ENCODE measurements around the gene TRAT1. TPM values are rescaled to one million over a fixed set of nuclear protein-coding genes. Genes with fewer than 3 reads are reported as not detected.

TRAT1 gene
- total RNA-seq, 1 experiment from 2014 or later = not detected

GRCh38 chr3:108863799-108864135, 41.2 kb downstream of the TRAT1 start:
- Histone ChIP-seq H3K27ac (ENCODE audit: low read length) (peak overlapping the region; percentile 72), H3K9ac (ENCODE audit: low read length) (no peak overlapping the region), H3K9me2 (replicated peaks; ENCODE audit: low read length) (no peaks in the 10 kb centered on the region), H3K9me3 (ENCODE audit: low read length) (no peaks in the 10 kb centered on the region), H3K4me1 (ENCODE audit: insufficient read depth, low read length) (peaks cover 18% of the 10 kb centered on the region), H3K4me2 (ENCODE audit: low read length) (peak overlapping the region; percentile 62), H3K36me3 (ENCODE audit: low read depth, low read length) (no peaks in the 10 kb centered on the region), H3F3A (ENCODE audit: low read length, unreplicated experiment) (peaks cover 6% of the 10 kb centered on the region), H3K4me3 (ENCODE audit: low read length) (no peak overlapping the region), H4K20me1 (ENCODE audit: low read length) (no peaks in the 10 kb centered on the region), H3K27me3 (ENCODE audit: low read length) (peaks cover 10% of the 10 kb centered on the region; the same call in 1 of the 2 replicates), H2AFZ (ENCODE audit: low read length) (0 out of 2 replicates have a peak overlapping the region, but pooled peaks have one; percentile 25), H3K79me2 (ENCODE audit: low read length) (no peaks in the 10 kb centered on the region)
- no TSS peak for BruUV-seq (replicated peaks)
- TF ChIP-seq EZH2 (IDR thresholded peaks at IDR 0.05; ENCODE audit: low read length, unreplicated experiment) = no peak
- TF ChIP-seq, protein P1, sequence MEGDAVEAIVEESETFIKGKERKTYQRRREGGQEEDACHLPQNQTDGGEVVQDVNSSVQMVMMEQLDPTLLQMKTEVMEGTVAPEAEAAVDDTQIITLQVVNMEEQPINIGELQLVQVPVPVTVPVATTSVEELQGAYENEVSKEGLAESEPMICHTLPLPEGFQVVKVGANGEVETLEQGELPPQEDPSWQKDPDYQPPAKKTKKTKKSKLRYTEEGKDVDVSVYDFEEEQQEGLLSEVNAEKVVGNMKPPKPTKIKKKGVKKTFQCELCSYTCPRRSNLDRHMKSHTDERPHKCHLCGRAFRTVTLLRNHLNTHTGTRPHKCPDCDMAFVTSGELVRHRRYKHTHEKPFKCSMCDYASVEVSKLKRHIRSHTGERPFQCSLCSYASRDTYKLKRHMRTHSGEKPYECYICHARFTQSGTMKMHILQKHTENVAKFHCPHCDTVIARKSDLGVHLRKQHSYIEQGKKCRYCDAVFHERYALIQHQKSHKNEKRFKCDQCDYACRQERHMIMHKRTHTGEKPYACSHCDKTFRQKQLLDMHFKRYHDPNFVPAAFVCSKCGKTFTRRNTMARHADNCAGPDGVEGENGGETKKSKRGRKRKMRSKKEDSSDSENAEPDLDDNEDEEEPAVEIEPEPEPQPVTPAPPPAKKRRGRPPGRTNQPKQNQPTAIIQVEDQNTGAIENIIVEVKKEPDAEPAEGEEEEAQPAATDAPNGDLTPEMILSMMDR (conservative IDR thresholded peaks at IDR 0.05; ENCODE audit: low read depth, low read length) = no peak
- no peak for TF ChIP-seq EZH2phosphoT487 (IDR thresholded peaks at IDR 0.05; ENCODE audit: borderline replicate concordance, low read length)
- ChIA-PET POLR2A (ENCODE audit: unreplicated experiment) (no interaction called here), CTCF (no interaction called here)
- peak; percentile 35; the same call in 1 of the 2 replicates for ATAC-seq
- DNase-seq = no peak
- intact Hi-C loops (cut with micrococcal nuclease) = no loop called here

DNA sequence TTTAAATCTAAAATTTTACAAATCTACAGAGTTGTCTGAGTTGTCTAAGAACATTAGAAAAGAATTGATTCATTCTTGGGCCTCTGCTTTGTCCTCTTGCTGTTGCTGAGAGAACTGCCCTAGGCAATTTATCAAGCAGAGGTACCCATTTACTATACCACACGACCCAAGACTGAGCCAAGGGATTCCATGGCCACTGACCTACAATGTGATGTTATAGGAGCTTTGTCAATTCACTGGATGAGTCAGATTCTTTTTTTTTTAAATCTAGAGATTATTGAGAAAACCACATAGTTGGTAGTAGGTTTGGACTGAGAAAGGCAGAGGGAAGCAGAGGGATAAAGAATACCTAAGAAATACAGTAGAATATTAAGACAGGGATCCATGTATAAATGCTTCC, 55.3 kb downstream of the TRAT1 start:
- Histone ChIP-seq H2AFZ (ENCODE audit: low read length) (no peak overlapping the region), H3K36me3 (ENCODE audit: low read depth, low read length) (no peaks in the 10 kb centered on the region), H3K9me3 (ENCODE audit: low read length) (no peaks in the 10 kb centered on the region), H3K4me2 (ENCODE audit: low read length) (no peak overlapping the region), H3K9ac (ENCODE audit: low read length) (no peak overlapping the region), H3K27ac (ENCODE audit: low read length) (no peak overlapping the region), H3K79me2 (ENCODE audit: low read length) (no peaks in the 10 kb centered on the region), H3K4me3 (ENCODE audit: low read length) (no peak overlapping the region), H3K4me1 (ENCODE audit: insufficient read depth, low read length) (no peaks in the 10 kb centered on the region), H4K20me1 (ENCODE audit: low read length) (no peaks in the 10 kb centered on the region), H3K9me2 (replicated peaks; ENCODE audit: low read length) (no peaks in the 10 kb centered on the region), H3K27me3 (ENCODE audit: low read length) (peaks cover 58% of the 10 kb centered on the region), H3F3A (ENCODE audit: low read length, unreplicated experiment) (no peaks in the 10 kb centered on the region)
- POLR2A ChIA-PET (ENCODE audit: unreplicated experiment) = no interaction called here
- no TSS peak for BruUV-seq (replicated peaks)
- intact Hi-C loops (cut with micrococcal nuclease) = no loop called here
- ATAC-seq = no peak
- no peak for DNase-seq
- TF ChIP-seq, protein P1 (conservative IDR thresholded peaks at IDR 0.05; ENCODE audit: low read depth, low read length) = no peak
- TF ChIP-seq EZH2 (IDR thresholded peaks at IDR 0.05; ENCODE audit: low read length, unreplicated experiment) (no peak), EZH2phosphoT487 (IDR thresholded peaks at IDR 0.05; ENCODE audit: borderline replicate concordance, low read length) (no peak)
- CTCF ChIA-PET = no interaction called here

DNA sequence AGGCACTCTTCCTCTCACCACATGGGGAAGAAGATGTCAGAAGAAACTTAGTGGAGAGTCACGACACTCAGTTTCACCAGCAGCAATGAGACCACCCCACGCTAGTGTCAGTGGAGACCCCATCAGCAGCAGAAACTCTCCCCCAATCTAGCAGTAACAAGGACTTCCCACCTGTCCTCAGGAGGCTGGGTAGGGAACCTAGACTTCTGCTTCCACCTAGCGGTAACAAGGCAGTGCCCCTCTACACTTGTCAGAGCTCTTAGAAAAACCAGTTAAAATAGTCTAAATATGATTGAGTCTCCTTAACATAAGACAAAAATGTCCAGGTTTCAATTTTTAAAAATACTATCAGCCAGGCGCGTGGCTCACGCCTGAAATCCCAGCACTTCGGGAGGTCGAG, 57.3 kb downstream of the TRAT1 start:
- Histone ChIP-seq H3K4me2 (ENCODE audit: low read length) (no peak overlapping the region), H3K27ac (ENCODE audit: low read length) (no peak overlapping the region), H3K9me3 (ENCODE audit: low read length) (no peaks in the 10 kb centered on the region), H2AFZ (ENCODE audit: low read length) (no peak overlapping the region), H3K27me3 (ENCODE audit: low read length) (peaks cover 61% of the 10 kb centered on the region), H4K20me1 (ENCODE audit: low read length) (no peaks in the 10 kb centered on the region), H3K9me2 (replicated peaks; ENCODE audit: low read length) (no peaks in the 10 kb centered on the region), H3K9ac (ENCODE audit: low read length) (no peak overlapping the region), H3K36me3 (ENCODE audit: low read depth, low read length) (no peaks in the 10 kb centered on the region), H3K4me1 (ENCODE audit: insufficient read depth, low read length) (no peaks in the 10 kb centered on the region), H3K79me2 (ENCODE audit: low read length) (no peaks in the 10 kb centered on the region), H3K4me3 (ENCODE audit: low read length) (no peak overlapping the region), H3F3A (ENCODE audit: low read length, unreplicated experiment) (no peaks in the 10 kb centered on the region)
- CTCF ChIA-PET = no interaction called here
- ATAC-seq (no peak), DNase-seq (peak; percentile 32)
- POLR2A ChIA-PET (ENCODE audit: unreplicated experiment) = no interaction called here
- intact Hi-C loops (cut with micrococcal nuclease) = no loop called here
- no TSS peak for BruUV-seq (replicated peaks)
- TF ChIP-seq EZH2 (IDR thresholded peaks at IDR 0.05; ENCODE audit: low read length, unreplicated experiment) (no peak), EZH2phosphoT487 (IDR thresholded peaks at IDR 0.05; ENCODE audit: borderline replicate concordance, low read length) (no peak)
- TF ChIP-seq, protein P1 (conservative IDR thresholded peaks at IDR 0.05; ENCODE audit: low read depth, low read length) = peak; percentile 51

Data from PC-3 (cell line).